BE2C (cell line): ENCODE data around the gene IQGAP3.

Experiments used
- DNase-seq: peaks from one replicate; pipeline ENCODE4 v3.0.0-alpha.2; 2020
- H3K27me3 ChIP-seq: fragments of 250-450 bp; sonication (Bioruptor Pico); 2 replicates; pipeline ENCODE4 v1.5.1; 2020; ENCODE audit warnings: mild to moderate bottlenecking
- H3K36me3 ChIP-seq: fragments of 250-450 bp; sonication (Bioruptor Pico); 2 replicates; pipeline ENCODE4 v1.5.1; 2020; ENCODE audit warnings: mild to moderate bottlenecking
- H3K4me1 ChIP-seq: fragments of 250-450 bp; sonication (Bioruptor Pico); 2 replicates; pipeline ENCODE4 v1.5.1; 2020
- H3K4me3 ChIP-seq: 2 replicates; pipeline ENCODE4 v1.5.1; 2011; ENCODE audit warnings: low read depth, low read length
- H3K9me3 ChIP-seq: fragments of 250-450 bp; sonication (Bioruptor Pico); 2 replicates; pipeline ENCODE4 v1.5.1; 2020
- TF ChIP-seq, protein P1 (sequence below): IDR thresholded peaks from 2 replicates; pipeline ENCODE4 v1.5.1; 2012; ENCODE audit warnings: mild to moderate bottlenecking, low read depth, low read length

IQGAP3 gene

GRCh38 chr1:156492591-156493080 lies 79.7 kb downstream of the IQGAP3 start:
- H3K4me1 ChIP-seq: peaks cover 37% of the 10 kb centered on the region
- H3K9me3 ChIP-seq: no peaks in the 10 kb centered on the region
- H3K27me3 ChIP-seq: no peaks in the 10 kb centered on the region
- no peak for DNase-seq
- H3K36me3 ChIP-seq: peaks cover 7% of the 10 kb centered on the region; the same call in 1 of the 2 replicates
- TF ChIP-seq, protein P1, sequence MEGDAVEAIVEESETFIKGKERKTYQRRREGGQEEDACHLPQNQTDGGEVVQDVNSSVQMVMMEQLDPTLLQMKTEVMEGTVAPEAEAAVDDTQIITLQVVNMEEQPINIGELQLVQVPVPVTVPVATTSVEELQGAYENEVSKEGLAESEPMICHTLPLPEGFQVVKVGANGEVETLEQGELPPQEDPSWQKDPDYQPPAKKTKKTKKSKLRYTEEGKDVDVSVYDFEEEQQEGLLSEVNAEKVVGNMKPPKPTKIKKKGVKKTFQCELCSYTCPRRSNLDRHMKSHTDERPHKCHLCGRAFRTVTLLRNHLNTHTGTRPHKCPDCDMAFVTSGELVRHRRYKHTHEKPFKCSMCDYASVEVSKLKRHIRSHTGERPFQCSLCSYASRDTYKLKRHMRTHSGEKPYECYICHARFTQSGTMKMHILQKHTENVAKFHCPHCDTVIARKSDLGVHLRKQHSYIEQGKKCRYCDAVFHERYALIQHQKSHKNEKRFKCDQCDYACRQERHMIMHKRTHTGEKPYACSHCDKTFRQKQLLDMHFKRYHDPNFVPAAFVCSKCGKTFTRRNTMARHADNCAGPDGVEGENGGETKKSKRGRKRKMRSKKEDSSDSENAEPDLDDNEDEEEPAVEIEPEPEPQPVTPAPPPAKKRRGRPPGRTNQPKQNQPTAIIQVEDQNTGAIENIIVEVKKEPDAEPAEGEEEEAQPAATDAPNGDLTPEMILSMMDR: no peak
- H3K4me3 ChIP-seq: no peak overlapping the region

DNA sequence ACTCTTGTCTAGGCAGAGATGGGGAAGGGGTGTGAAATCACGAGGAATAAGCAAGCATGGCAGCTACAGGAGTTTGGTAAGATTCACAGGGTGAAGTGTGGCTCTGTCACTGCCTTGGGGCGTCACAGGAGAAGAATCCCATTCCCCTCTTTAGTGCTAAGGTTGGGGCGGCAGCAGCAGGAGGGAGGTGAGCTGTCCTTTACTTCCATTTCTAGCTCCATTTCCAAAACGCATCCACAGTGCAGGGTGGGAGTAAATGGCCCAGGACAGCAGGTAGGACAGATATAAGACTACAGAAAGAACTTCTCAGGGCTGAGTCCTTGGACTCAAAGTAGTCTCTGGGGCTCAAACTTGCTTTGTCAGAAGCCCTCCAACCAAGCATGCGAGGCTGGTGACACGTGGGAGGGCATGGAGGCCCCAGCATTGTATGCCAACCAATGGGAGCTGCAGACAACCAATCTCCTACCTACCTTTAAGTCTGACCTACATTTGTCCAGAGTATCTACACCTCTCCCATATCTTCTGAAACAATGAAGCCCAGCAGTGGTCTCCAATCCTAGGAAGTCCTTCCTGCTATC lies 80.3 kb downstream of the IQGAP3 start:
- no peaks in the 10 kb centered on the region for H3K27me3 ChIP-seq

DNA sequence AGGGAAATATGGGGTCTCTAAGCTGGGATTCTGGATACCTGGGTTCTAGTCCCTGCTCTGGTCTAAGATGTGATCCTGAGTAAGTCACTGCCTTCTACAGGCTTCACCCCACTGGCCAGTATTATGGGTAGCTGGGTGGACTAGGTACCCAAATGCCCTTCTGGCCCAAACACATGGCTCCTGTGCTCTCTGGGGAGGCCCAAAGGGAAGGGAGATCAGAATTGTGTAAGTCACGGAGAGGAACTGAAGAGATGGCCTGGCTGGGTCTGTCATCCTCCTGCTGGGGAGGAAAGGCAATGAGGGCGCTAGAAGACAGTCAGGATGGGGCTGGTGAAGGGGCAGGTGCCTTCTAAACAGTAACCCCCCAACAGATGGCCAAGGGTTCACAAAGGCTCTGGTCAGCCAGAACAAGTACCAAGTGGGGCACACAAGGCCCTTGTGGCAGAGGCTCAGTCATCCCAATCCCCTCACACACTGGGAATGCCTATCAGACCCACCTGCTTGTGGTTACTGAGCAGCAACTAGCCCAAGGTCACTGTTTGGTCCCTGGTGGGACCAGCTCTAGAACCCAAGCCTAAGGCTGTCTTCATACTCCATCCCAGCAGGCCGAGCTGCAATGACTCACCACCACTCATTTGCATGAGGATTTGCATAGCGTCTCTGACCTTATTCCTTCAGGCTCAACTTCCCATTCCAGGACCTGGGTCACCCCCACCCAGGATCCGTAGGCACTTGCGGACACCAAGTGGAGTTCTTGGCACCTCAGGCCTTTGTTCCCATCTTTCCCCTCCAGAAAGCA lies 81.0 kb downstream of the IQGAP3 start:
- Histone ChIP-seq H3K9me3 (no peaks in the 10 kb centered on the region), H3K27me3 (no peaks in the 10 kb centered on the region), H3K4me3 (no peak overlapping the region), H3K36me3 (peaks cover 5% of the 10 kb centered on the region; the same call in 1 of the 2 replicates), H3K4me1 (peaks cover 30% of the 10 kb centered on the region)
- TF ChIP-seq, protein P1: no peak
- no peak for DNase-seq

More for the DNA sequence above, 80.3 kb downstream of the IQGAP3 start:
- no peak for DNase-seq
- no peak overlapping the region for H3K4me3 ChIP-seq
- TF ChIP-seq, protein P1: no peak
- H3K9me3 ChIP-seq: no peaks in the 10 kb centered on the region
- peaks cover 7% of the 10 kb centered on the region; the same call in 1 of the 2 replicates for H3K36me3 ChIP-seq
- peaks cover 37% of the 10 kb centered on the region for H3K4me1 ChIP-seq

DNA sequence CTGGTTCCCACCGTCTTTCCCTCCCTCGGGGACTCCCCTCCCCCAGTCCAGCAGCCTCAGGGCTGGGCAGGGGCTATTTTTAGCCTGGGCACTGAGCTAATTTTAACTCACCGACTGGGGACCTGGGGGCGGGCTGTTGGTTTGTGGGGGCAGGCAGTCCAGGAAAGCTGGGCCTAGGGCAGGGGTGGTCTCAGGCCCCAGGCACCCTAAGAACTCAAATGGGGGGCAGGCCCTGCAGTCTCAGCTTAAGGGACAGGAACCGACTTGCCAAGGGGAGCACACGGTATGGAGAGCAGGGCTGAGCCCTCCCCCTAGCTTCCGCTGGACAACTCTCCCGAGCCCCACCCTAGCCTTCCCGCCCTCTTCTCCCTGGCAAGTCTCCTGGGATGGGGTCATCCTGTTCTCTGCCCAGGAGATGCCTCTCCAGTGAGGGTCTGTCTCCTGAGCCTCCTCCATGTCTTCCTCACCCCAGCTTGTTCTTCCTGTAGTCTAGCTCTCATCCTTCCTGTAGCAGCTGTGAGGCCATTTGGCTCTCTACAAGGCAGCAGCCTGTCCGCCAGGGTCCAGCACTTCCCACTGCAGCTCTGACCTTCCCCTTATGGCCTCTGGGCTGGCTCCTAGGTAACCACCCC lies 81.8 kb downstream of the IQGAP3 start:
- Histone ChIP-seq H3K4me3 (no peak overlapping the region), H3K9me3 (no peaks in the 10 kb centered on the region), H3K4me1 (peaks cover 27% of the 10 kb centered on the region), H3K36me3 (peaks cover 5% of the 10 kb centered on the region; the same call in 1 of the 2 replicates), H3K27me3 (no peaks in the 10 kb centered on the region)
- no peak for DNase-seq
- TF ChIP-seq, protein P1: no peak

- DNase-seq: no peak
- no peaks in the 10 kb centered on the region for H3K27me3 ChIP-seq
- TF ChIP-seq, protein P1: no peak
- H3K4me1 ChIP-seq: peaks cover 27% of the 10 kb centered on the region
- no peaks in the 10 kb centered on the region for H3K9me3 ChIP-seq
- H3K36me3 ChIP-seq: peaks cover 2% of the 10 kb centered on the region; the same call in 1 of the 2 replicates
- no peak overlapping the region for H3K4me3 ChIP-seq
These were observed 82.5 kb downstream of the IQGAP3 start for GRCh38 chr1:156489935-156490293.
